ENCODE data around the gene ACKR4. TPM values are rescaled to one million over a fixed set of nuclear protein-coding genes. Genes with fewer than 3 reads are reported as not detected.

The ACKR4 gene
- total RNA-seq, 1 experiment from 2014 or later: not detected

GRCh38 chr3:132625613-132626012 is 28.5 kb downstream of the ACKR4 start:
- BruUV-seq (replicated peaks): no TSS peak
- no peaks in the 10 kb centered on the region for H4K20me1 ChIP-seq (ENCODE audit: low read length)
- no peak overlapping the region for H3K9ac ChIP-seq (ENCODE audit: low read length)

GRCh38 chr3:132626955-132627354 is 29.9 kb downstream of the ACKR4 start:
- Histone ChIP-seq H3K79me2 (ENCODE audit: low read length) (no peaks in the 10 kb centered on the region), H3K27me3 (ENCODE audit: low read length) (no peaks in the 10 kb centered on the region), H3K9me2 (replicated peaks; ENCODE audit: low read length) (no peaks in the 10 kb centered on the region), H3K9ac (ENCODE audit: low read length) (no peak overlapping the region), H3K9me3 (ENCODE audit: low read length) (no peaks in the 10 kb centered on the region), H3K4me1 (ENCODE audit: insufficient read depth, low read length) (peaks cover 12% of the 10 kb centered on the region), H3F3A (ENCODE audit: low read length, unreplicated experiment) (no peaks in the 10 kb centered on the region), H3K4me2 (ENCODE audit: low read length) (no peak overlapping the region), H3K4me3 (ENCODE audit: low read length) (no peak overlapping the region), H3K36me3 (ENCODE audit: low read depth, low read length) (no peaks in the 10 kb centered on the region), H3K27ac (ENCODE audit: low read length) (no peak overlapping the region), H2AFZ (ENCODE audit: low read length) (no peak overlapping the region), H4K20me1 (ENCODE audit: low read length) (no peaks in the 10 kb centered on the region)
- ChIA-PET POLR2A (ENCODE audit: unreplicated experiment) (no interaction called here), CTCF (no interaction called here)
- ATAC-seq: no peak
- DNase-seq: no peak
- intact Hi-C loops (cut with micrococcal nuclease): no loop called here
- no peak for TF ChIP-seq EZH2phosphoT487 (IDR thresholded peaks at IDR 0.05; ENCODE audit: borderline replicate concordance, low read length)
- no peak for TF ChIP-seq EZH2 (IDR thresholded peaks at IDR 0.05; ENCODE audit: low read length, unreplicated experiment)
- TF ChIP-seq CTCF (conservative IDR thresholded peaks at IDR 0.05; ENCODE audit: low read depth, low read length): no peak
- no TSS peak for BruUV-seq (replicated peaks)

More at GRCh38 chr3:132625613-132626012, 28.5 kb downstream of the ACKR4 start:
- Histone ChIP-seq H3K9me3 (ENCODE audit: low read length) (no peaks in the 10 kb centered on the region), H3F3A (ENCODE audit: low read length, unreplicated experiment) (no peaks in the 10 kb centered on the region), H3K4me1 (ENCODE audit: insufficient read depth, low read length) (peaks cover 12% of the 10 kb centered on the region), H3K27ac (ENCODE audit: low read length) (no peak overlapping the region), H3K27me3 (ENCODE audit: low read length) (no peaks in the 10 kb centered on the region), H3K4me3 (ENCODE audit: low read length) (no peak overlapping the region), H3K4me2 (ENCODE audit: low read length) (no peak overlapping the region), H2AFZ (ENCODE audit: low read length) (no peak overlapping the region), H3K36me3 (ENCODE audit: low read depth, low read length) (no peaks in the 10 kb centered on the region), H3K9me2 (replicated peaks; ENCODE audit: low read length) (no peaks in the 10 kb centered on the region), H3K79me2 (ENCODE audit: low read length) (no peaks in the 10 kb centered on the region)
- TF ChIP-seq CTCF (conservative IDR thresholded peaks at IDR 0.05; ENCODE audit: low read depth, low read length): no peak
- no peak for TF ChIP-seq EZH2 (IDR thresholded peaks at IDR 0.05; ENCODE audit: low read length, unreplicated experiment)
- no peak for TF ChIP-seq EZH2phosphoT487 (IDR thresholded peaks at IDR 0.05; ENCODE audit: borderline replicate concordance, low read length)
- intact Hi-C loops (cut with micrococcal nuclease): no loop called here
- ChIA-PET POLR2A (ENCODE audit: unreplicated experiment) (no interaction called here), CTCF (no interaction called here)
- no peak for ATAC-seq
- DNase-seq: no peak

GRCh38 chr3:132628157-132628556 is 31.1 kb downstream of the ACKR4 start:
- H3K9me3 ChIP-seq (ENCODE audit: low read length): no peaks in the 10 kb centered on the region
- H4K20me1 ChIP-seq (ENCODE audit: low read length): no peaks in the 10 kb centered on the region
- no peak for TF ChIP-seq EZH2phosphoT487 (IDR thresholded peaks at IDR 0.05; ENCODE audit: borderline replicate concordance, low read length)
- no peak for TF ChIP-seq CTCF (conservative IDR thresholded peaks at IDR 0.05; ENCODE audit: low read depth, low read length)
- intact Hi-C loops (cut with micrococcal nuclease): no loop called here
- no peaks in the 10 kb centered on the region for H3K79me2 ChIP-seq (ENCODE audit: low read length)
- ATAC-seq (no peak), DNase-seq (no peak)
- ChIA-PET POLR2A (ENCODE audit: unreplicated experiment) (no interaction called here), CTCF (no interaction called here)
- no peaks in the 10 kb centered on the region for H3F3A ChIP-seq (ENCODE audit: low read length, unreplicated experiment)
- no peak overlapping the region for H3K4me2 ChIP-seq (ENCODE audit: low read length)
- H2AFZ ChIP-seq (ENCODE audit: low read length): no peak overlapping the region
- no peaks in the 10 kb centered on the region for H3K9me2 ChIP-seq (replicated peaks; ENCODE audit: low read length)
- no peak overlapping the region for H3K4me3 ChIP-seq (ENCODE audit: low read length)
- no peak overlapping the region for H3K9ac ChIP-seq (ENCODE audit: low read length)
- H3K27me3 ChIP-seq (ENCODE audit: low read length): no peaks in the 10 kb centered on the region
- no peak overlapping the region for H3K27ac ChIP-seq (ENCODE audit: low read length)
- no peaks in the 10 kb centered on the region for H3K36me3 ChIP-seq (ENCODE audit: low read depth, low read length)
- H3K4me1 ChIP-seq (ENCODE audit: insufficient read depth, low read length): peaks cover 12% of the 10 kb centered on the region
- BruUV-seq (replicated peaks): no TSS peak
